Measurements from ENCODE around the gene NPR1.
A peak's percentile ranks its signal among the peaks of the same experiment; 100 is the strongest.

Gene NPR1

GRCh38 chr1:153684892-153685291, 6.4 kb downstream of the NPR1 start:
- H3K4me3 ChIP-seq (ENCODE audit: low read depth, low read length): no peak overlapping the region
- TF ChIP-seq POLR2A (IDR thresholded peaks at IDR 0.05; ENCODE audit: extremely low read depth, insufficient read length) (no peak), MAX (IDR thresholded peaks at IDR 0.05; ENCODE audit: low read depth, low read length) (no peak), MYC (IDR thresholded peaks at IDR 0.05; ENCODE audit: low read depth, low read length) (no peak)
- no peak for DNase-seq (ENCODE audit: low read depth)

GRCh38 chr1:153685544-153686340, 7.3 kb downstream of the NPR1 start:
- TF ChIP-seq POLR2A (IDR thresholded peaks at IDR 0.05; ENCODE audit: extremely low read depth, insufficient read length) (no peak), MAX (IDR thresholded peaks at IDR 0.05; ENCODE audit: low read depth, low read length) (no peak), MYC (IDR thresholded peaks at IDR 0.05; ENCODE audit: low read depth, low read length) (no peak), CTCF (IDR thresholded peaks at IDR 0.05; ENCODE audit: low read depth, low read length) (no peak)
- no peak overlapping the region for H3K4me3 ChIP-seq (ENCODE audit: low read depth, low read length)
- no peak for DNase-seq (ENCODE audit: low read depth)

- H3K4me3 ChIP-seq (ENCODE audit: low read depth, low read length): no peak overlapping the region
- TF ChIP-seq POLR2A (IDR thresholded peaks at IDR 0.05; ENCODE audit: extremely low read depth, insufficient read length) (no peak), MAX (IDR thresholded peaks at IDR 0.05; ENCODE audit: low read depth, low read length) (no peak)
- no peak for DNase-seq (ENCODE audit: low read depth)
Observed at GRCh38 chr1:153687346-153688125, 9.0 kb downstream of the NPR1 start.

- peak; percentile 48 for DNase-seq (ENCODE audit: low read depth)
- TF ChIP-seq MYC (IDR thresholded peaks at IDR 0.05; ENCODE audit: low read depth, low read length) (no peak), MAX (IDR thresholded peaks at IDR 0.05; ENCODE audit: low read depth, low read length) (0 out of 2 replicates have a peak, but pooled peaks have one; percentile 17), CTCF (IDR thresholded peaks at IDR 0.05; ENCODE audit: low read depth, low read length) (no peak), POLR2A (IDR thresholded peaks at IDR 0.05; ENCODE audit: extremely low read depth, insufficient read length) (no peak)
- no peak overlapping the region for H3K4me3 ChIP-seq (ENCODE audit: low read depth, low read length)
Observed at GRCh38 chr1:153688276-153688675, 9.8 kb downstream of the NPR1 start.

GRCh38 chr1:153688736-153689328, 10.3 kb downstream of the NPR1 start:
- TF ChIP-seq MAX (IDR thresholded peaks at IDR 0.05; ENCODE audit: low read depth, low read length): no peak
- TF ChIP-seq POLR2A (IDR thresholded peaks at IDR 0.05; ENCODE audit: extremely low read depth, insufficient read length): no peak
- TF ChIP-seq CTCF (IDR thresholded peaks at IDR 0.05; ENCODE audit: low read depth, low read length): no peak
- no peak for TF ChIP-seq MYC (IDR thresholded peaks at IDR 0.05; ENCODE audit: low read depth, low read length)
- DNase-seq (ENCODE audit: low read depth): peak; percentile 81
- no peak overlapping the region for H3K4me3 ChIP-seq (ENCODE audit: low read depth, low read length)

GRCh38 chr1:153693466-153693865, 15.0 kb downstream of the NPR1 start:
- H3K4me3 ChIP-seq (ENCODE audit: low read depth, low read length): no peak overlapping the region
- no peak for DNase-seq (ENCODE audit: low read depth)
- TF ChIP-seq MYC (IDR thresholded peaks at IDR 0.05; ENCODE audit: low read depth, low read length): no peak
- no peak for TF ChIP-seq MAX (IDR thresholded peaks at IDR 0.05; ENCODE audit: low read depth, low read length)
- no peak for TF ChIP-seq CTCF (IDR thresholded peaks at IDR 0.05; ENCODE audit: low read depth, low read length)
- no peak for TF ChIP-seq POLR2A (IDR thresholded peaks at IDR 0.05; ENCODE audit: extremely low read depth, insufficient read length)

All from NB4 (cell line).